T-cell (primary cell): Measurements from ENCODE around the gene CAMSAP3. TPM values are rescaled to one million over a fixed set of nuclear protein-coding genes. Genes with fewer than 3 reads are reported as not detected.
A peak's percentile ranks its signal among the peaks of the same experiment; 100 is the strongest.

Source experiments
- ATAC-seq, 4 experiments: fragments of 200-7000 bp in 3 of 4; fragments of 150-1000 bp in 1 of 4; cut with Tn5 transposase; replicated peaks in 1 of 4; 1 replicate in 3 of 4; 2 replicates in 1 of 4; pipeline ENCODE4 v1.10.0; 2021; ENCODE audit warnings: moderate library complexity in 3 of 4, mild to moderate bottlenecking in 2 of 4, moderate number of reproducible peaks in 1 of 4
- CTCF ChIA-PET, 2 donors: fragments of 300-600 bp; sonication (Branson Sonifier 250); formaldehyde crosslinking; loops; one replicate each; lab custom pipeline; 2022; ENCODE audit warnings: antibody characterized with exemption in 2 of 2; lab: Charles Lee
- POLR2A ChIA-PET, 2 donors: fragments of 300-600 bp; sonication (Branson Sonifier 250); formaldehyde crosslinking; loops; one replicate each; lab custom pipeline; 2022; ENCODE audit warnings: antibody characterized with exemption in 2 of 2; lab: Charles Lee
- DNase-seq, 35 experiments: peaks; one replicate each; pipeline versions ENCODE4 v3.0.0 to v3.0.0-alpha.2; 2013 to 2023
- H3K27ac ChIP-seq: one replicate; pipeline ENCODE4 v1.5.1; 2013; ENCODE audit warnings: low read length
- H3K27me3 ChIP-seq, 2 experiments: replicated peaks in 1 of 2; 1 replicate in 1 of 2; 2 replicates in 1 of 2; pipeline versions ENCODE4 v1.6.1 to v1.7.0; 2013; ENCODE audit warnings: low read length in 1 of 2, mixed read lengths in 1 of 2; ENCODE audit not compliant: control insufficient read depth in 2 of 2, insufficient read depth in 2 of 2; ENCODE audit errors: extremely low read depth in 1 of 2
- H3K36me3 ChIP-seq, 2 donors: 1 replicate in 1 of 2; 2 replicates in 1 of 2; pipeline versions ENCODE4 v1.6.1 to v1.7.0; 2013; ENCODE audit warnings: low read length in 1 of 2; ENCODE audit not compliant: control insufficient read depth in 2 of 2, insufficient read depth in 1 of 2; ENCODE audit errors: extremely low read depth in 1 of 2
- H3K4me1 ChIP-seq, 2 experiments: 1 replicate in 1 of 2; 2 replicates in 1 of 2; pipeline versions ENCODE4 v1.6.1 to v1.7.0; 2013; ENCODE audit warnings: low read length in 2 of 2, mixed read lengths in 1 of 2; ENCODE audit not compliant: insufficient read depth in 2 of 2, control insufficient read depth in 1 of 2; ENCODE audit errors: extremely low read depth in 1 of 2
- H3K4me3 ChIP-seq, 2 donors: 1 replicate in 1 of 2; 2 replicates in 1 of 2; pipeline versions ENCODE4 v1.5.1 to v1.7.0; 2013; ENCODE audit warnings: mild to moderate bottlenecking in 2 of 2, low read length in 1 of 2, moderate library complexity in 1 of 2; ENCODE audit not compliant: control insufficient read depth in 1 of 2; ENCODE audit errors: extremely low read depth in 1 of 2
- H3K9me3 ChIP-seq: 2 replicates; pipeline ENCODE4 v1.7.0; 2013
- H3K27ac Mint-ChIP-seq, 2 donors: one replicate each; pipeline ENCODE4 v1.8.0; 2020 to 2021; ENCODE audit warnings: mild to moderate bottlenecking in 2 of 2, mixed read lengths in 2 of 2
- H3K27me3 Mint-ChIP-seq, 2 donors: one replicate each; pipeline ENCODE4 v1.8.0; 2021 to 2022; ENCODE audit warnings: mixed read lengths in 2 of 2
- H3K36me3 Mint-ChIP-seq: one replicate; pipeline ENCODE4 v1.8.0; 2021; ENCODE audit warnings: mixed read lengths
- H3K4me1 Mint-ChIP-seq, 3 donors: one replicate each; pipeline ENCODE4 v1.8.0; 2020 to 2022; ENCODE audit warnings: mixed read lengths in 3 of 3, mild to moderate bottlenecking in 1 of 3
- H3K4me3 Mint-ChIP-seq, 3 donors: one replicate each; pipeline ENCODE4 v1.8.0; 2020 to 2022; ENCODE audit warnings: mild to moderate bottlenecking in 3 of 3, mixed read lengths in 3 of 3, moderate library complexity in 3 of 3
- H3K9me3 Mint-ChIP-seq, 3 donors: one replicate each; pipeline ENCODE4 v1.8.0; 2020 to 2022; ENCODE audit warnings: mixed read lengths in 3 of 3
- WGBS: methylation state at CpG from one replicate; pipeline ENCODE4 v1.1.5; 2013; ENCODE audit warnings: missing lambda C conversion rate; ENCODE audit not compliant: insufficient coverage; 5-methylcytosine and 5-hydroxymethylcytosine counted together
- total RNA-seq, 35 experiments: library from RNA in 6 of 35; stranded (reverse) in 6 of 35; fragments of 120-200 nt in 1 of 35; gene quantifications; one replicate each; pipeline versions ENCODE4 v1.2.1 to v1.2.4 and lab custom pipeline; 2013 to 2026

Gene CAMSAP3
- total RNA-seq (1 to 10 TPM in 2 of 5 donors, under 1 TPM in 3; 0.47 to 1.3 (median 0.51) TPM), total RNA-seq (lab: John Stamatoyannopoulos, UW) (0.11 to 1.5 (median 0.55) reads per million in 29 experiments)
- total RNA-seq (2013) = 0.20 TPM

GRCh38 chr19:7595466-7596133, at the start of gene CAMSAP3:
CAMSAP3 (plus strand) TSS chr19:7595863; CDS start chr19:7596003, 140 bp downstream.
- no peaks in the 10 kb centered on the region for H3K9me3 ChIP-seq
- peaks cover 5 to 7% (median 6%) of the 10 kb centered on the region in 3 donors for H3K4me1 Mint-ChIP-seq
- ChIA-PET CTCF (no interaction called here), POLR2A (interaction anchor here in 1 of 2 donors (0.5 kb wide), 1 partner anchor 36 kb away, joined by 8 read pairs; no protein-coding TSS in a partner anchor)
- DNase-seq = peak in 22 of 35 experiments; percentile 5 to 56 (median 28)
- peaks cover 0 to 10% of the 10 kb centered on the region in 2 experiments for H3K4me1 ChIP-seq
- H3K36me3 Mint-ChIP-seq = no peaks in the 10 kb centered on the region
- peak within 1 kb of the TSS; percentile 56 to 78 (median 65) for H3K4me3 Mint-ChIP-seq
- H3K36me3 ChIP-seq = no peaks in the 10 kb centered on the region
- no peak within 1 kb of the TSS for H3K27ac ChIP-seq
- H3K9me3 Mint-ChIP-seq = no peaks in the 10 kb centered on the region
- H3K27me3 Mint-ChIP-seq = peaks cover 37 to 51% of the 10 kb centered on the region in 2 donors
- H3K27me3 ChIP-seq = peaks cover 2 to 60% of the 10 kb centered on the region in 2 experiments
- no peak within 1 kb of the TSS for H3K27ac Mint-ChIP-seq
- ATAC-seq = peak; percentile 86 to 89 (median 88)
- peak within 1 kb of the TSS in 1 of 2 donors; percentile 47 for H3K4me3 ChIP-seq
- WGBS = under 1% methylated on average over 73 of the region's 78 CpGs

- no peak overlapping the region for H3K4me3 Mint-ChIP-seq
- H3K9me3 Mint-ChIP-seq = no peaks in the 10 kb centered on the region
- no peaks in the 10 kb centered on the region for H3K27me3 Mint-ChIP-seq
- peaks cover 22% of the 10 kb centered on the region for H3K36me3 Mint-ChIP-seq
- no peaks in the 10 kb centered on the region for H3K27me3 ChIP-seq
- no peak for DNase-seq
- no CpG with 5 or more reads among the region's 1 CpG for WGBS
- peak overlapping the region in 1 of 2 donors; percentile 47 for H3K27ac Mint-ChIP-seq
- no peak overlapping the region for H3K4me3 ChIP-seq
- H3K9me3 ChIP-seq = no peaks in the 10 kb centered on the region
- H3K27ac ChIP-seq = no peak overlapping the region
- CTCF ChIA-PET = no interaction called here
- POLR2A ChIA-PET = interaction anchor here in 1 of 2 donors (0.6 kb wide), 1 partner anchor 219 kb away, joined by 3 read pairs; no protein-coding TSS in a partner anchor
- peaks cover 9 to 43% of the 10 kb centered on the region in 2 donors for H3K36me3 ChIP-seq
- no peak for ATAC-seq
- H3K4me1 ChIP-seq = no peaks in the 10 kb centered on the region
- peaks cover 5 to 9% (median 6%) of the 10 kb centered on the region in 3 donors for H3K4me1 Mint-ChIP-seq
These were observed 49.8 kb upstream of the CAMSAP3 start for GRCh38 chr19:7545904-7546303.

- no peak overlapping the region for H3K27ac Mint-ChIP-seq
- POLR2A ChIA-PET = no interaction called here
- H3K9me3 ChIP-seq = no peaks in the 10 kb centered on the region
- ATAC-seq (no peak), DNase-seq (no peak)
- H3K27ac ChIP-seq = no peak overlapping the region
- H3K27me3 Mint-ChIP-seq = no peaks in the 10 kb centered on the region
- CTCF ChIA-PET = no interaction called here
- peaks cover 23% of the 10 kb centered on the region for H3K36me3 Mint-ChIP-seq
- no peaks in the 10 kb centered on the region for H3K9me3 Mint-ChIP-seq
- H3K4me3 ChIP-seq = no peak overlapping the region
- H3K4me1 ChIP-seq = peaks cover 0 to 5% of the 10 kb centered on the region in 2 experiments
- no peaks in the 10 kb centered on the region for H3K27me3 ChIP-seq
- WGBS = 100% methylated on average over 1 of the region's 3 CpGs
- no peak overlapping the region for H3K4me3 Mint-ChIP-seq
- H3K4me1 Mint-ChIP-seq = peaks cover 8 to 11% (median 9%) of the 10 kb centered on the region in 3 donors
- peaks cover 3 to 38% of the 10 kb centered on the region in 2 donors for H3K36me3 ChIP-seq
These were observed 48.5 kb upstream of the CAMSAP3 start for GRCh38 chr19:7547159-7547558.

- Histone ChIP-seq H3K36me3 (peaks cover 3 to 22% of the 10 kb centered on the region in 2 donors), H3K4me3 (no peak overlapping the region), H3K27me3 (no peaks in the 10 kb centered on the region), H3K4me1 (peaks cover 0 to 5% of the 10 kb centered on the region in 2 experiments), H3K9me3 (no peaks in the 10 kb centered on the region), H3K27ac (no peak overlapping the region)
- ChIA-PET CTCF (interaction anchor here in 1 of 2 donors (0.6 kb wide), 1 partner anchor 381 kb away, joined by 6 read pairs; no protein-coding TSS in a partner anchor), POLR2A (no interaction called here)
- Mint-ChIP-seq H3K27me3 (no peaks in the 10 kb centered on the region), H3K4me3 (no peak overlapping the region), H3K36me3 (peaks cover 26% of the 10 kb centered on the region), H3K4me1 (peaks cover 6 to 11% (median 6%) of the 10 kb centered on the region in 3 donors), H3K27ac (no peak overlapping the region), H3K9me3 (no peaks in the 10 kb centered on the region)
- ATAC-seq = no peak
- WGBS = 91% methylated on average over 34 of the region's 36 CpGs
- DNase-seq = no peak
These were observed 46.1 kb upstream of the CAMSAP3 start for GRCh38 chr19:7549429-7550148.

GRCh38 chr19:7550169-7550770, 45.4 kb upstream of the CAMSAP3 start:
- Histone ChIP-seq H3K9me3 (no peaks in the 10 kb centered on the region), H3K36me3 (peaks cover 3 to 25% of the 10 kb centered on the region in 2 donors), H3K27me3 (no peaks in the 10 kb centered on the region), H3K27ac (no peak overlapping the region), H3K4me1 (peaks cover 0 to 5% of the 10 kb centered on the region in 2 experiments), H3K4me3 (no peak overlapping the region)
- H3K27me3 Mint-ChIP-seq = no peaks in the 10 kb centered on the region
- ATAC-seq (no peak), DNase-seq (no peak)
- peaks cover 27% of the 10 kb centered on the region for H3K36me3 Mint-ChIP-seq
- ChIA-PET CTCF (no interaction called here), POLR2A (no interaction called here)
- no peak overlapping the region for H3K27ac Mint-ChIP-seq
- no peaks in the 10 kb centered on the region for H3K9me3 Mint-ChIP-seq
- no peak overlapping the region for H3K4me3 Mint-ChIP-seq
- H3K4me1 Mint-ChIP-seq = peaks cover 5 to 11% (median 6%) of the 10 kb centered on the region in 3 donors
- whole genome bisulfite sequencing = 98% methylated on average over 41 of the region's 41 CpGs
